WI38 (cell line): ENCODE measurements around the gene DLEC1.
"Not testable (repeated sequence)": the region's sequence is repeated elsewhere in the genome, so short reads cannot be mapped to it uniquely, and the experiment has no call there.

ENCODE experiments used
- H3K4me3 ChIP-seq: 2 replicates; pipeline ENCODE4 v1.5.1; 2011; ENCODE audit warnings: low read depth, mild to moderate bottlenecking, control low read depth, low read length
- CTCF ChIP-seq: IDR thresholded peaks from 2 replicates; pipeline ENCODE4 v1.5.1; 2012; ENCODE audit warnings: low read depth, mild to moderate bottlenecking, control low read depth, low read length

DLEC1 gene

GRCh38 chr3:38029400-38030125 lies 9.4 kb upstream of the DLEC1 start, which contains the start of gene PLCD1:
Gene PLCD1, minus strand, starts transcription at chr3:38029642. Its CDS starts 103 bp downstream, at chr3:38029539.
- no peak for TF ChIP-seq CTCF
- H3K4me3 ChIP-seq: peak within 1 kb of the TSS; percentile 68

DNA sequence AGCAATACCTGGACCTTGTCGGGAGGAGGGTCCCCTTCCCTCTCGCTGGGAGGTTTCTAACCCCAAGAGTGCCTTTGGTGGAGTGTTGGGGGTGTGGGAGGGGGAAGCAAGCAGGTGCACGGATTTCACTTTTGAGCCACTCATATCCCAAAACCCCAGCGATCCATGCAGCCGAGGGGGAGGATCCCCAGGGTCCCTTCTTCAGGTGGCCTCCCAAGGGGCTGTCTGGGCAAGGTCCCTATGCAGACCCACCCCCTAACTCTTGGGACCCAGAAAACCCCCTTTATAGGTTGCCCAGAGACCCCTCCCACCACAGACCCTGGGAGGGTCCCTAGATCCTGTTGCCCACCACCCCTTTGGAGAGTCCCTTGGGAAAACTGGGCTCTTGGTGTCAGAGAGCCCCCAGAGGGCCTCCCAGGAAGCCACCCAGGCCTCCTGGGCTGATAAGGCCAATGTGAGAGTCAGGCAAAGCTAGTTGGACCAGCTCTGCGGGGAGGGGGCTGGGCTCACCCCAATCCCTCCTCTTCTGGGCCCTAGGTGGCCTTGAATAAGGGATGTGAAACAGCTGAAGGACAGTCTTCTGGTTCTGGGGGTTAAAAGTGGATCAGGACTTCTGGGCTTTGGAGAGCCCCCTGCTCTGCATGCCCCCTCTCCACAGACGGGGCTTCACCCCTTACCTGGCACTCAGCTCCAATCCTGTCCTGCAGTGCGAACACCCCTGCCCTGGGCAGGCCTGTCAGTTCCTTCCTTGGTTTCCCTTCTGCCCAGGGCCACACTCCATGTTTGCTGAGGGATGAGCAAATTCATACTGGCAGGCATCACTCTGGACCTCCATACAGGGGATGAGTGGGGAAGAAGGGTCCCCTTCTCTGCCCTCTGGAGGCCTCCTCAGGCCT lies 8.6 kb upstream of the DLEC1 start:
- peak overlapping the region; percentile 68 for H3K4me3 ChIP-seq
- TF ChIP-seq CTCF: no peak

DNA sequence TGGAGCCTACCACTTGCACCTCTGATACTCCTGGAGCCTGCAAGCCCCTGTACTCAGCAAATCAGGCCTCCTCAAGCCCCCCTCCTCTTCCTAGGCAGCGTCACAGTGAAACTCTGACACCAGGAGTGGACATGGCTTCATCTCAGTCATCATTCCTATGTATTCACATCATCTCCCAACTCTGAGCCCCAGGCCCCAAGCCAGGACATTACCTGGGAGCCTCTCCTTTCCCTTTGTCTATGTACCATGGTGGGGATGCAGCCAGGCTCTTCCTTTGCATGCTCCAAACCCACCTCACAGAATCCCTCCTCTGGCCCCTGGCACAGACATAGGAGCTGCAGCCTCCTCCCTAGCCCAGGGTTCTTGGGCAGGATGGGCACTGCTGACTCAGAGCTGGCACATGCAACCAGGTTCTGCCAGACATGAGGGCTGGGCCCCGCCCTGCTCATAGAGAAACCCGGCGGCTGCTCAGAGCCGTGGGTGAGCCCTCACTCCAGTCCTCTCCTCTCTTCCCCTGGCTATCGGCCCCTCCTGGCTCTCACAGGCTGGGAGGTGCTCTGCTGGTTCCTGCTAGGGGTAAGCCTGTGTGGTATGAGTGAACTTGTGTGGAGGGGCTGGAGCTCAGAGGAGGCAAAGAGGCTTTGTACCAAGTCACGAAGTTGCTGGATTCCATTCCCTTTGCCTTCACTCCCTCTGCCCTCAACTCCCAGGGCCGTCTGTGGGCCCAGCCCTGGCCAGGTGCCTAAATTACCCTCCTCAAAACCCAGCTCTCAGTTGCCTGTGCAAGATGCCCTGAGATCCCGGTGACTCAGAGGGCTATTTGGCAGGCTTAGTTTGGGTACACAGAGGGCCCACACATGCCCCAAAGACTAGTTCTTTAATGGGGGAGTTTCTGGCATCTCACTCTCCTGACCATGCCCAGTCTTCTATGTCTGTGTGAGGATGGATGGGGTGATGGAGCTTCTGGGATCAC lies 7.7 kb upstream of the DLEC1 start:
- H3K4me3 ChIP-seq: no peak overlapping the region

GRCh38 chr3:38032328-38032865 lies 6.6 kb upstream of the DLEC1 start:
- no peak for TF ChIP-seq CTCF
- no peak overlapping the region for H3K4me3 ChIP-seq

More for the DNA sequence above, 7.7 kb upstream of the DLEC1 start:
- no peak for TF ChIP-seq CTCF

DNA sequence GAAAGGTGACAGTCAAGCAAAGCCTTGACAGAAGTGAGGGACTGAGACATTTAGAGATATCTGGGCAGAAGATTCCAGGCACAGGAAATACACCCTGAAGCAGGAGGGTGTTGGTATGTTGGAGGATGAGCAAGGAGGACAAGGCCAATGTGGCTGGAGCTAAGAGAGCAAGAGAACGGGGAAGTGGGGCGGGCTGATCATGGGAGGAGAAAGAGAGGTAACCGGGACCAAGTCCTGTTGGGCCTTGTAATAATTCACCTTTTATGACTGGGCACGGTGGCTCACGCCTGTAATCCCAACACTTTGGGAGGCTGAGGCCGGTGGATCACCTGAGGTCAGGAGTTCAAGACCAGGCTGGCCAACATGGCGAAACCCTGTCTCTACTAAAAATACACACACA lies 5.4 kb upstream of the DLEC1 start:
- H3K4me3 ChIP-seq: not testable (repeated sequence)

GRCh38 chr3:38034335-38034734 lies 4.7 kb upstream of the DLEC1 start:
- not testable (repeated sequence) for H3K4me3 ChIP-seq

DNA sequence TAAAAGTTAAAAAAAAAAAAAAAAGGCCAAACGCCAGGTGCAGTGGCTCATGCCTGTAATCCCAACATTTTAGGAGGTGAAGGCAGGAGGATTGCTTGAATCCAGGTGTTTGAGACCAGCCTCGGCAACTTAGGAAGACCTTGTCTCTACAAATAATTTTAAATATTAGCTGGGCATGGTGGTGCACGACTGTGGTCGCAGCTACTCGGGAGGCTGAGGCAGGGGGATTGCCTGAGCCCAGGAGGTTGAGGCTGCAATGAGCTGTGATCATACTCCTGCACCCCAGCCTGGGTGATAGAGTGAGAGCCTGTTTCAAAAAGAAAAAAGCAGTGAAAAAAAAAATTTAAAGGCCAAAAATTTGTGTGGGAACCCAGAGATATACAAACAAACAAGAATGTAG lies 2.7 kb upstream of the DLEC1 start:
- no peak overlapping the region for H3K4me3 ChIP-seq
- TF ChIP-seq CTCF: no peak
